HG03025 (cell line): ENCODE measurements around the gene DOCK1.
"Not testable (repeated sequence)": the region's sequence is repeated elsewhere in the genome, so short reads cannot be mapped to it uniquely, and the experiment has no call there.

ENCODE experiments used
- ATAC-seq: cut with Tn5 transposase; IDR thresholded peaks from one replicate; pipeline ENCODE4 v1.9.1; 2021; ENCODE audit warnings: mild to moderate bottlenecking, moderate library complexity; ENCODE audit not compliant: unreplicated experiment, low FRiP score

DOCK1 gene

DNA sequence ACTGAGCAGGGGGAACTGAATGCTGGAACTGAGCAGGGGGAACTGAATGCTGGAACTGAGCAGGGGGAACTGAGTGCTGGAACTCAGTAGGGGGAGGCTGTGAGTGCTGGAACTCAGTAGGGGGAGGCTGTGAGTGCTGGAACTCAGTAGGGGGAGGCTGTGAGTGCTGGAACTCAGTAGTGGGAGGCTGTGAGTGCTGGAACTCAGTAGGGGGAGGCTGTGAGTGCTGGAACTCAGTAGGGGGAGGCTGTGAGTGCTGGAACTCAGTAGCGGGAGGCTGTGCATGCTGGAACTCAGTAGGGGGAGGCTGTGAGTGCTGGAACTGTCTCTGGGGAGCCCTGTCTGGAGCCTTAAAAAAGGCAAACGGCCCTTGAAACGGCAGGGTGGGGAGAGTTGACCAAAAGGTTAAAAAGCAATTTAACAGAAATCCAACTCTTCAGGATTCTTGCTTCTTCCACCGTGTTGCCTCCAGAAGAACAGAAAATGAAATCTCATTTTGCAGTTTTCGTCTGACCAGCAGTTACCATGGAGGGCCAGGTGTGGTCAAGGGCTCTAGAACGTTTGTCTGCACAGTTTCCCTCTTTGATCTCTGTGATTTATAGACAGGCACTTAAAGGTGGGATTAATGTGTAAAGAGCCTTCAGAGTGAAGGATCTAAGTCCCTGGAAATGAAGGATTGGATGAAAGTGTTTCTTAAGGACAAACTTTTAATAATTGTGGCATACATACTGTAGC, 19.1 kb downstream of the DOCK1 start:
- ATAC-seq = no peak

DNA sequence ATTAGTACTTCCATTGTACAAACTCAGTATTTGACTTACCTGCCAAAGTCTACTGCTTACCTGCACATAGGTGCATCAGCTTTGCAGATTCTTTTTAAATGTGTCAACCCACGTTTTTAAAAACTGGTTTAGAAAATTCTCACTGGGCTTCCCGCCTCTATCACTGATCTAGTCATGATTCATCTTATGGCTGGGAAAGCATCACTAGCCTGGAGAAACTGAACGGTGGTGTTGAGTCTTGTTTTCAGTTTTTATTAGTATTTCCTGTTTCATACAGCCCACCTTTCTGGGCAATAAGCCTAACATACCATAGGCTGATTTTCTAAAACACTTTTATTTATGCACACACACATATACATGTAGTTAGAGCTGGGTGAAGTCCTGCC, 19.7 kb downstream of the DOCK1 start:
- no peak for ATAC-seq

DNA sequence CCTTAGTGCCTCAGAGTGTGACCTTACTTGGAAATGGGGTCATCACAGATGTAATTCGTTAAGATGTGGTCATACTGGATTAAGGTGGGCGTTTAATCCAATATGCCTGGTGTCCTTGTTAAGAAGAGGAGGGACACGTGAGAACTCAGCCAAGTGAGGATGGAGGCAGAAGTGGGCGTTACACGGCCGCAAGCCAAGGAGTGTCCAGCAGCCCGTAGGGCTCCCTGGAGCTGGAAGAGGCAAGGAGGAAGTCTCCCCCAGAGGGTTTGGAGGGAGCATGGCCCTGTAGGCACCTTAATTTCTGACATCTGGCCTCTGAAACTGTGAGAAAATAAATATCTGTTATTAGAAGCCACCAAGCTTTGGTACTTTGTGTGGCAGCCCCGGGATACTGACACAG, 21.3 kb downstream of the DOCK1 start:
- ATAC-seq = no peak

DNA sequence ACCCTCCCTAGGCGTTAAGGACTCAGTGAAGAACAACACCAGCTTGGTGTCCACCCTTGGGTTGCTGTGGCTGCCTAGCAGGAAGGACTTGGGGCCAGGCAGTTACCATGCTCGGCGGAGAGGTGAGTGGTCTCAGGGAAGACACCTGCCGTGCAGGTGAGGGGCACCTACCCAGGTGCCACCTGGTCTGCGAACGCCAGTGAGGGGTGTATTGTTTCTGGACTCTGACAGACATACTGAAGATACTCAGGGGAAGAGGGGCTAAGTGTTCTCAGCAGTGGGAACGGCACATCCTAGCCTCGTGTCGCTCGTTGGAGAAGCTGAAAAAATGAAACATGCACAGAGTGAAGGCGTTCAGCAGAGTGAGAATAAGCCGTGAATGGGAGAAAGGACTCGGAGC, 22.6 kb downstream of the DOCK1 start:
- no peak for ATAC-seq

DNA sequence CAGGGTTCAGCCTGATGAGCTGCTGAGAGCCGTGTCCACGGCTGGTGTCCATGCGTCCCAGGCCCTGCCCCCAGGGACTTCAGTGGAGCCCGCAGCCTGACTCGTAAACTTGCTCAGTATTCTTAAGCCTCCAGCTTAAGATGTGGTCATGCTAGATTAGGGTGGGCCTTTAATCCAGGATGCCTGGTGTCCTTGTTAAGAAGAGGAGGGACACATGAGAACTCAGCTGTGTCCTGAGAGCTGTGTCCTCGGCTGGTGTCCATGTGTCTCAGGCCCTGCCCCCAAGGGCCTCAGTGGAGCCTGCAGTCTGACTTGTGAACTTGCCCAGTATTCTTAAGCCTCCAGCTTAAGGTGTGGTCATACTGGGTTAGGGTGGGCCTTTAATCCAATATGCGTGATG, 23.0 kb downstream of the DOCK1 start:
- no peak for ATAC-seq

DNA sequence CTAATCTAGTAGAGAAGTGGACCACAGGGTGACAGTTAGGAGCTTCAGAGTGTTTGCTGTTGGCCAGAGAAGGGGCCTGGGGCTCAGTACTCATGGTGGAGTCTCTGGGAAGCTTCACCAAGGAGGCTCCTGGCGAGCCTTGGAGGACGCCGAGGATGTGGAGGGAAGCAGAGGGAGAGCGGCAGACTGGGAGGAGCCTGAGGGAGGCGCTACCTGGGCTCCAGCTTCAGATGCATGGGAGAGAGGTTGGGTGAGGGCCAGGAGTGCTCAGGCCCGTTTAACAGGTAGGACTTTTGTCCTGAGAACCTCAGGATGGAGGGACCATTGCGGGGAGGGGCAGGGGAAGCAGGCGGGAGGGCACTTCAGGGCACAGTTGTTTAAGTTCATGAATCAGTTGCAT, 24.2 kb downstream of the DOCK1 start:
- ATAC-seq = no peak

DNA sequence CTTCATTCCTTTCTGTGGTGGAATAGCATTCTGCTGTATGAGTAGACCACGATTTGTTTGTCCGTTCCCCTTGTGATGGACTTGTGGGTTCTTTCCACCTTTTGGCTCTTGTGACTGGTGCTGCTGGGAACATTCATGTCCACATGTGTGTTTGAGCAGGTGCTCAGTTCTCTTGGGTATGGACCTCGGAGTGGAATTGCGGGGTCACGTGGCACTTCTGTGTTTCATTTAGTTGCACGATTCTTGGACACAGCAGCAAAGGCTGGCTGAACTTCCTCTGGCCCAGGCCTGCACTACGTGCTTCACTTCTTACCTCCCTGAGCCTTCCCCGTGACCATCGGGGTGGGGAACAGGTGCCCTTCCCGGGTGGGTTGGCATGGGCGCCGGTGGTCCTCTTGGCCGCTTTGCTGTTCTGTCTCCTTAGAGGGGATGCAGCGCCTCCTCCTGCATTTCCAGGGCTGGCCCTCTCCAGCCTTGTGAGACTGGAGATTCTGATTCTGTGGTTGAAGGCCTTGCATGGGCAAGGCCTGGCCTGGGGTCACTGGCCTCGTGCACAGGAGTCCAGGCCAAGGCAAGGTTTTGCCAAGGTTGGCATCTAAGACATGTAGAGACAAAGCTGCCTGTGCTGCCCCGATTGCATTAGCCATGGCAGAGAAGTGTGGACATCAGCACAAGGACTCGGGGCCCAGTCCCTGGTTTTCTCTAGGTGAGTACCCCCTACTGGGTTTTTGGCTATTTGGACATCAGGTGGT, 25.1 kb downstream of the DOCK1 start:
- no peak for ATAC-seq

DNA sequence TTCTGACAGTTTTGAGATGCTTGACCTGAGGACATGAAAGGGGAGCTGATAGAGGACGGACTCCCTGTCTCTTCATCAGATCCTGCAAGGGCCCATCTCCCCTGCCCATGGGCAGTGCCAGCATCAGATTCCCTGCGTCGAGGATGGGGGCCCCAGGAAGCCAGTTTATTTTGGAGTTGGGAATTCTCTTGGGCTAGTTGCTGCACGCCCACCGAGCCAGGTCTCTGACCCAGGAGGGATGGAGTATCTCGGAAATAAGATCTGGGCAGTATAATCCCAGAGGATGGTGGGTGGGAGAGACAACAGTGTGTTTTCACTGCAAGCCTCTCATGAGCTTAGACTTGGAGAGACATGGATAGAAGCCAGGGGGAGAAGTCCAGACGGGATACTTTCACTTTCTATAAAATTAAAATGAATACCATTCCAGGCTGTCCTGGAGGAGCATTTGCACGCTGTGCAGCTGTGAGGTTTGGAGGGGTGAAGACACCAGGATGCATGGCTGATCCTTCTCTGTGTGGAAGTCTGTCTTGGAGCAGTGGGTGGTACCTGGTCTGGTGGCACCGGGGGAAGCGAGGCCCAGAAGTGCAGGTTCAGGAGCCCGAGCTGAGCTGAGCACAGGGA, 25.8 kb downstream of the DOCK1 start:
- no peak for ATAC-seq

DNA sequence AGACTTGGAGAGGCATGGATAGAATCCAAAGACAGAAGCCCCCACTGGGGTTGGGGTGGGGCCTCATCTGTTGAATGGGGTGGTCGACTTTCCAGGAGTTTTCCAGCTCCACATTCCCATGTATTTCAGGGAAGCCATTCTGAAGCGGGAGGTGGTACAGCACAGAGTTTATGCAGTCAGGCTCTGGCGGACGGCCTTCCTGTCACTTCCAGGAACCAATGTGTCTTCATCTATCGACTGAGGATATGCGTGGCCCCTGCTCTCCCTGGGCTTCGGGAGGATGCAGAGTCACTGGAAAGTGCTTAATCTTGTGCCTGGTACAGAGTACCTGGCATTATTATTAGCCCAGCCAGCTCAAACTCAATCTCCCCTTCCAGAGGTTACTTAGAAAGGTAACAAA, 26.3 kb downstream of the DOCK1 start:
- ATAC-seq = no peak

DNA sequence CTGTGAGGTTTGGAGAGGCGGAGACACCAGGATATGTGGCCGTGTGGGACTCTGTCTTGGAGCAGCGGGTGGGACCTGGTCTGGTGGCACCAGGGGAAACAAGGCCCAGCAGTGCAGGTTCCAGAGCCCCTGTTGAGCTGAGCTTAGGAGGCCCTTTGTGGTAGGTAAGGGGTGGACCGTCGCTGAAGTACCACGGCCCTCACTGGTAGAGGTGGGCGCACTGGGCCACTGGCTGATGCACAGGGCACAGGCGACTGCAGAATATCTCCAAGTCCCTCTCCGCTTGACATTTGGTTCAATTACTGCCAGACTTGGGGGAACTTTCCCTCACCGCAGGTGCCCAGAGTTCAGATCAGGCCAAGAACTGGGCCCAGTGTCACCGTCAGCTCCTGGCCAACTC, 27.3 kb downstream of the DOCK1 start:
- no peak for ATAC-seq

DNA sequence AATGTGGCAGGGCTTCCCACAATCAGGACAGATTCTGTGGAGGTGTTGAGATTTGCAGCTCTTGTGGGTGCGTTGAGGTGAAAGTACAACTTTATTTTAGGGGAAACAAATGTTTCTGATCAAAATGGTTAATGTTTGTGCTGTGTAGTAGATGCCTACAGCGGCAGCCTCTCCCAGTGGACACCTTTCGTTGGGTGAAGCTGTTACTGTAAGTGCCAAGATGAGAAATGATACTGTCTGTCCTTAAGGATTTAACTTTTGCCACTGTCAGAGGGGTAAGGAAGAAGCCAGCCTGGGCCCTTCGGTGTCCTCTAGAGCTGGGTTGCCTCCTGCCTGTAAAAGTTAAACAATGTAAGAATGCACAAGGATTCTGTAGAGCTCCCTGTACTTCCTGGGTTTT, 27.9 kb downstream of the DOCK1 start:
- no peak for ATAC-seq

DNA sequence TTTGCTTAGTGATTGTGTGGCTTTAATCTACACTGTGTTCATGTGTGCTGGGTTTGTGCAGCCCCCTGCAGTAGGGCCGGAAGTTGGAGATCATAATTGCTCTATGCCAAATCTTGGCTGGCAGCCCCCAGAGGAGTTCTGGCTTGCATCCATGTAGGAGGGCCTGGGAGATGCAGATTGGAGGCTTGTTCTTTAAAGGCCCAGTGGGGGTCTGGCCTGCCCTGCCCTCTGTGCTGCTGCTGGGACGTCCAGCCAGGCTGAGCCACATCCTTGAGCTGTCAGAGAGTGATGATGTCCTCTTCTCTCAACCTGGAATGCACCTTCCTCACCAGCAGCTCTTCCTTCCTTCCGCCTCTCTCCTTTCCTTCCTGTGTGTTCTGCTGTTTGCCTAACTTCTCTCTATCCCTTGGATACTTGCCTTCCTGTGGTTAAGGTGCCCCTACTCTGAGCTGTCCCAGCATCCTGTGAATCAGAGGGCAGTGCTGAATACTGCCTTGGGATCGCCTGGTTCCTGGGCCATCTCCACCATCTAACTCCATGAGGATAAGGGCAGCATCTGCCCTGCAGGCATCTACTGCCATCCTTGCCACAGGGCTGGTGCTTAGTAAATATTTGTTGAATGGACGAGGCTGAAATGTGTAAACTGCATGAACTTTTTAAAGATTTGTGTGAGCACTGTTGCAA, 30.2 kb downstream of the DOCK1 start:
- ATAC-seq = no peak

DNA sequence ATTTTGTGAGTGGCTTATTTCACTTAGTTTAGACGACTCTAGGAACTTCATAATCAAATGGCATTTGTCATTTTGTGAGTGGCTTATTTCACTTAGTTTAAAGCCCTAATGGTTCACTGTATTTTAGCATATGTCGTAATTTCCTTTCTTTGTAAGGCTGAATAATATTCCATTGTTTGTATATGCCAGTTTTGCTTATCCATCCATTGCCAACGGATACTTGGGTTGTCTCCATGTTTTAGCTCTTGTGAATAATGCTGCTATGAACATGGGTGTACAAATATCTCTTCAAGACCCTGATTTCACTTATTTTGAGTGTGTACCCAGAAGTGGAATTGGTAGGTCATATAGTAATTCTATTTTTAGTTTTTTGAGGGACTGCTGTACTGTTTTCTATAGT, 31.8 kb downstream of the DOCK1 start:
- no peak for ATAC-seq

DNA sequence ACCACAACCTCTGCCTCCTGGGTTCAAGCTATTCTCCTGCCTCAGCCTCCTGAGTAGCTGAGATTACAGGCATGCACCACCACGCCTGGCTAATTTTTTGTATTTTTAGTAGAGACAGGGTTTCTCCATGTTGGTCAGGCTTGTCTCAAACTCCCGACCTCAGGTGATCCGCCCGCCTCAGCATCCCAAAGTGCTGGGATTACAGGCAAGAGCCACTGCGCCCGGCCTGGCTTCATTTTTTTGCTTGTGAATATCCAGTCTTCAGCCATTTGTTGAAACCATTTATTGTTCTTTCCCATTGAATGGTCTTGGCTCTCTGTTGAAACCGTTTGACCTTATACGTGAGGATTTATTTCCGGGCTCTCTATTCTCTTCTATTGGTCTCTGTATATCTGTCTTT, 32.9 kb downstream of the DOCK1 start:
- not testable (repeated sequence) for ATAC-seq

DNA sequence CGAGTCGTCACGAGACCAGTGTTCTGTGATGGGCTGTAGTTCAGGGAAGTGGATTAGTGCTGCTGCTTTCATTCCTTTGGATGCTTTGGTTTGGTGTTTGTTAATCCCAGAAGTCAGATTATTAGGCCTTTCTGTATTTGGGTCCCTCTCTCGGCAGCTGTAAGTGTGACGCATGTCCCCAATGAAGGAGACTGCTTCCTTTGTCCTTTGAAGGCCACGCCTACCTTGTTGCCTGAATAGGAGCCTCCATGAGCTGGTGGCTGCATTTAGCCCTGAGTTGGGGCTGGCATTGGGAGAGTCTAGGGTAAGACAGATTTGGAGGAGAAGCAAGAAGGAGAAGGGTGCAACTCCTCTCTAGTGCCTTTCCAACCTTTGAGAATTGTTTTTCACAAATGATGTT, 34.5 kb downstream of the DOCK1 start:
- no peak for ATAC-seq

DNA sequence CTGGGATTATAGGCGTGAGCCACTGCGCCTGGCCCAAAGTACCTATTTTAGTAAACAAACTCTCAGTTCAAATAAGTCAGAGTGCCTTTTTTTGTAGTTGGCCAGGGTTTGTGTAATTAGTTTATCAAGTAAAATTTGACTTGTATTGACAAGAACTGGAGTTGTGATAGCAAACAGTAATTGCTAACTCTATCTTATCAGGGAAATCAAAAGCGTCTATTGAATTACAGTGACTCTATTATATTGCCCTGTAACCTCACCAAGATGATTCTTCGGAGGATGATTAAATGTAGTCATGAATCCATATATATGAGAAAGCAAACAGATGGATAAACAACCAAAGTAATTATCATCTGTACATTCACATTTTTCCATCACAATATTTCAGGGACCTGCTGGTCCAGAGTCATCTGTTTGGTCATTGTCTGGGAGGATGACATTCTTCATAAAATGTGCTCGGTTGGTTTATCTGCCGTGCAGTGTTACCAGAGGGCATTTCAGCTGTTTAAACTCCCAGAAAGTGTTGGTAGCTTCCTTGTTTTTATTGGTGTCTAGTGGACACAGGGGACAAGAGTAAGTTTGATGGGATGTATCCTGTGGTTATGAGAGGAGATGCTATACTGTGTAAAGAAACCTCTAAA, 35.6 kb downstream of the DOCK1 start:
- no peak for ATAC-seq

DNA sequence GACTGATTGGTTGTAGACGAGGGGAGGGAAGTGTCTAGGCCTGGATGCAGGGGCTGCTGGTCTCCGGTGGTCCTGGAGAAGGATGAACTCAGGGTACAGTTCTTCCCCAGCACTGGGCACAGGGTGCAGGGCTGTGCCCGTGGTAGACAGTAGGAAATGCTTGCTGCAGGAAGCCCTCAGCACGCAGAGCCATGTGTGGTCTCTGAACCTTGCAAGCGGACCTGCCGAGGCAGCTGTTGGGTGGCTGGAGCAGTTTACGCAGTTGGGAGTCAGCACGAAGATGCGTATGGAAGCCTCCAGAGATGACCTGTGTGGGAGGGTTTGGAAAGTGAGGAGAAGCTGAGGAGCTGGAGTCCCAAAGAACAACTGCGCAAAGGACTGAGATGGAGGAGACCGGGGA, 39.0 kb downstream of the DOCK1 start:
- no peak for ATAC-seq

DNA sequence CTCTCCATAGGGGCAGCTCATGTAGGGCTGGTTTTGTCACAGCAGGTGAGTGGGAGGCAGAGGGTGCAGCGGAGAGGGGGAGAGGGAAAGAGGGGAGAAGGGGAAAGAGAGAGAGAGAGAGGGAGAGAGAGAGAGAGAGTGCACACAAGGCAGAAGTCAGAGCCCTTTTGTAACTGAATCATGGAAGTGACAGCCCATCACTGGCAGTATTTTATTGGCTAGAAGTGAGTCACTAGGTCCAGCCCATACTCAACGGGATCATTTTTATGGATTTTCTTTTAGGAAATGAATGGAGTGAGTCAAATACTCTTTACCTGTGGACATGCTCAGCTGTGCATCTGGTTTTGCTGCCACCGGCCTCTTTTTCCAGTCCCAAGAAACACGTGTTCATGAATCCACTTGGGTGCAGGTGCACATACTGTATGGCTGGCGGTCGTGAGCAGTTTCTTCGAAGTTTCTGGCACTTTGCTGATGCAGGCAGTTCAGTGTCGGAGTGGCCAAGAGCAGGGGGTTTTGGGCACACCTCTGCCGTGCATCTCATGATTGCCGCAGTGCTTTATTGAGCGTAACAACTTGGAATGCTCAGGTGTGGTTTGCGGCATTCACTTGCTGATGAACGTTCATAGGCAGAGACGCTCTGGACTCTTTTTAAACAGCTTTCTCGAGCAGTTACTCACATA, 40.3 kb downstream of the DOCK1 start:
- ATAC-seq = no peak

DNA sequence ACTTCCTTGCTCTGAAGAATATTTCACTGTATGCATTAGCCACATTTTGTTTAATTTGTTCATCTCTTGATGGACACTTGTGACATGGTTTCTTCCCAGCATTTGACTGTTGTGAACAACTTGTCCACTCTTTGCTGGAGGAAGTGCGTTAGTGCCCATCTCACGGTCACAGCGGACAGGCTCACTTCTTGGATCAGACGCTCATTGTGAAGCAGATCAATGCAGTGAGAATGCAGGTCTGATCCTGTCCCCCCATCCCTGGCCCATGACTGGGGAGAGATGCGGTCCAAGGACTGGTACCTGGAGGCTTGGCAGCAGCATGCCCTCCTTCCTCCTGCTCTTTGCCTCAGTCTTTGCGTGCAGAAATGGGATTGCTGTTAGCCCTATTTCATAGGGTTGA, 41.5 kb downstream of the DOCK1 start:
- no peak for ATAC-seq
